ENCODE results near the gene POTEB3. TPM values are rescaled to one million over a fixed set of nuclear protein-coding genes. Genes with fewer than 3 reads are reported as not detected.
"Not testable (repeated sequence)": the region's sequence is repeated elsewhere in the genome, so short reads cannot be mapped to it uniquely, and the experiment has no call there.

The POTEB3 gene
- polyA plus RNA-seq, 3 donors, result not detected

GRCh38 chr15:21407366-21407765 lies 32.9 kb downstream of the POTEB3 start:
- H3K79me2 ChIP-seq (ENCODE audit: insufficient read depth, low read length); intact Hi-C loops (cut with micrococcal nuclease); H4K20me1 ChIP-seq (ENCODE audit: insufficient read depth, low read length); H3K9me3 Mint-ChIP-seq; H3K9ac ChIP-seq (ENCODE audit: insufficient read depth, low read length, poor library complexity, severe bottlenecking); H3K27ac Mint-ChIP-seq; H3K36me3 ChIP-seq (replicated peaks in 1 of 2; ENCODE audit: control insufficient read depth in 1 of 2, insufficient read depth in 2 of 2, low read length in 2 of 2); H3K27me3 ChIP-seq (ENCODE audit: control insufficient read depth in 2 of 2, insufficient read depth in 2 of 2, low read length in 2 of 2); H2AFZ ChIP-seq (ENCODE audit: insufficient read depth, low read depth, low read length, poor library complexity, severe bottlenecking); H3K4me3 ChIP-seq (replicated peaks in 1 of 3; ENCODE audit: low read depth in 2 of 3, low read length in 3 of 3); H3K36me3 Mint-ChIP-seq; H3K27ac ChIP-seq (ENCODE audit: low read depth in 1 of 2, low read length in 2 of 2); H3K27me3 Mint-ChIP-seq (ENCODE audit: low read depth in 3 of 3); H3K4me3 Mint-ChIP-seq; DNase-seq; H3K4me1 Mint-ChIP-seq; H3K4me1 ChIP-seq (ENCODE audit: control insufficient read depth in 1 of 2, insufficient read depth in 2 of 2, low read length in 2 of 2); H3K9me3 ChIP-seq (replicated peaks in 1 of 2; ENCODE audit: control insufficient read depth in 1 of 2, insufficient read depth in 1 of 2, low read length in 2 of 2); H3K4me2 ChIP-seq (replicated peaks; ENCODE audit: extremely low read depth, low read length, poor library complexity, severe bottlenecking): not testable (repeated sequence)
- no CpG with 5 or more reads among the region's 4 CpGs for WGBS (ENCODE audit: insufficient coverage)

- H3K4me3 Mint-ChIP-seq; H3K27me3 ChIP-seq (ENCODE audit: control insufficient read depth in 2 of 2, insufficient read depth in 2 of 2, low read length in 2 of 2); H3K27ac Mint-ChIP-seq; H3K4me2 ChIP-seq (replicated peaks; ENCODE audit: extremely low read depth, low read length, poor library complexity, severe bottlenecking); H3K4me3 ChIP-seq (replicated peaks in 1 of 3; ENCODE audit: low read depth in 2 of 3, low read length in 3 of 3); DNase-seq; H2AFZ ChIP-seq (ENCODE audit: insufficient read depth, low read depth, low read length, poor library complexity, severe bottlenecking); H3K9ac ChIP-seq (ENCODE audit: insufficient read depth, low read length, poor library complexity, severe bottlenecking); H3K79me2 ChIP-seq (ENCODE audit: insufficient read depth, low read length); H4K20me1 ChIP-seq (ENCODE audit: insufficient read depth, low read length); H3K9me3 ChIP-seq (replicated peaks in 1 of 2; ENCODE audit: control insufficient read depth in 1 of 2, insufficient read depth in 1 of 2, low read length in 2 of 2); H3K9me3 Mint-ChIP-seq; H3K36me3 Mint-ChIP-seq; H3K36me3 ChIP-seq (replicated peaks in 1 of 2; ENCODE audit: control insufficient read depth in 1 of 2, insufficient read depth in 2 of 2, low read length in 2 of 2); H3K4me1 ChIP-seq (ENCODE audit: control insufficient read depth in 1 of 2, insufficient read depth in 2 of 2, low read length in 2 of 2); H3K4me1 Mint-ChIP-seq; intact Hi-C loops (cut with micrococcal nuclease); H3K27me3 Mint-ChIP-seq (ENCODE audit: low read depth in 3 of 3); H3K27ac ChIP-seq (ENCODE audit: low read depth in 1 of 2, low read length in 2 of 2): not testable (repeated sequence)
- 100% methylated on average over 1 of the region's 4 CpGs for WGBS (ENCODE audit: insufficient coverage)
These were observed 38.8 kb downstream of the POTEB3 start for GRCh38 chr15:21401531-21401930.

- no CpG with 5 or more reads among the region's 4 CpGs for WGBS (ENCODE audit: insufficient coverage)
- H3K4me3 Mint-ChIP-seq; H3K27me3 Mint-ChIP-seq (ENCODE audit: low read depth in 3 of 3); H3K9ac ChIP-seq (ENCODE audit: insufficient read depth, low read length, poor library complexity, severe bottlenecking); H3K4me1 Mint-ChIP-seq; H3K79me2 ChIP-seq (ENCODE audit: insufficient read depth, low read length); DNase-seq; H3K36me3 Mint-ChIP-seq; H3K4me3 ChIP-seq (replicated peaks in 1 of 3; ENCODE audit: low read depth in 2 of 3, low read length in 3 of 3); H3K27me3 ChIP-seq (ENCODE audit: control insufficient read depth in 2 of 2, insufficient read depth in 2 of 2, low read length in 2 of 2); H3K27ac Mint-ChIP-seq; H3K36me3 ChIP-seq (replicated peaks in 1 of 2; ENCODE audit: control insufficient read depth in 1 of 2, insufficient read depth in 2 of 2, low read length in 2 of 2); H4K20me1 ChIP-seq (ENCODE audit: insufficient read depth, low read length); H3K27ac ChIP-seq (ENCODE audit: low read depth in 1 of 2, low read length in 2 of 2); H3K9me3 ChIP-seq (replicated peaks in 1 of 2; ENCODE audit: control insufficient read depth in 1 of 2, insufficient read depth in 1 of 2, low read length in 2 of 2); H3K4me2 ChIP-seq (replicated peaks; ENCODE audit: extremely low read depth, low read length, poor library complexity, severe bottlenecking); H2AFZ ChIP-seq (ENCODE audit: insufficient read depth, low read depth, low read length, poor library complexity, severe bottlenecking); H3K4me1 ChIP-seq (ENCODE audit: control insufficient read depth in 1 of 2, insufficient read depth in 2 of 2, low read length in 2 of 2); H3K9me3 Mint-ChIP-seq; intact Hi-C loops (cut with micrococcal nuclease): not testable (repeated sequence)
These were observed 41.2 kb downstream of the POTEB3 start for GRCh38 chr15:21399111-21399510.

- H3K4me1 ChIP-seq (ENCODE audit: control insufficient read depth in 1 of 2, insufficient read depth in 2 of 2, low read length in 2 of 2); H3K4me2 ChIP-seq (replicated peaks; ENCODE audit: extremely low read depth, low read length, poor library complexity, severe bottlenecking); DNase-seq; H3K4me1 Mint-ChIP-seq; H3K79me2 ChIP-seq (ENCODE audit: insufficient read depth, low read length); H3K4me3 Mint-ChIP-seq; H3K36me3 Mint-ChIP-seq; H3K4me3 ChIP-seq (replicated peaks in 1 of 3; ENCODE audit: low read depth in 2 of 3, low read length in 3 of 3); H3K9me3 ChIP-seq (replicated peaks in 1 of 2; ENCODE audit: control insufficient read depth in 1 of 2, insufficient read depth in 1 of 2, low read length in 2 of 2); H3K27ac Mint-ChIP-seq; H3K27ac ChIP-seq (ENCODE audit: low read depth in 1 of 2, low read length in 2 of 2); H4K20me1 ChIP-seq (ENCODE audit: insufficient read depth, low read length); H3K9ac ChIP-seq (ENCODE audit: insufficient read depth, low read length, poor library complexity, severe bottlenecking); intact Hi-C loops (cut with micrococcal nuclease); H3K27me3 ChIP-seq (ENCODE audit: control insufficient read depth in 2 of 2, insufficient read depth in 2 of 2, low read length in 2 of 2); H3K9me3 Mint-ChIP-seq; H3K27me3 Mint-ChIP-seq (ENCODE audit: low read depth in 3 of 3); H3K36me3 ChIP-seq (replicated peaks in 1 of 2; ENCODE audit: control insufficient read depth in 1 of 2, insufficient read depth in 2 of 2, low read length in 2 of 2); H2AFZ ChIP-seq (ENCODE audit: insufficient read depth, low read depth, low read length, poor library complexity, severe bottlenecking): not testable (repeated sequence)
- 100% methylated on average over 3 of the region's 5 CpGs for WGBS (ENCODE audit: insufficient coverage)
These were observed 41.8 kb downstream of the POTEB3 start for GRCh38 chr15:21398511-21398910.
